GM19193 (cell line): ENCODE measurements around the gene CTAG1B.
"Not testable (repeated sequence)": the region's sequence is repeated elsewhere in the genome, so short reads cannot be mapped to it uniquely, and the experiment has no call there.

Source experiments
- POLR2A ChIP-seq: IDR thresholded peaks from 4 replicates; pipeline ENCODE4 v1.6.1; 2011; ENCODE audit not compliant: insufficient read depth, insufficient read length; ENCODE audit errors: extremely low read depth

The CTAG1B gene

DNA sequence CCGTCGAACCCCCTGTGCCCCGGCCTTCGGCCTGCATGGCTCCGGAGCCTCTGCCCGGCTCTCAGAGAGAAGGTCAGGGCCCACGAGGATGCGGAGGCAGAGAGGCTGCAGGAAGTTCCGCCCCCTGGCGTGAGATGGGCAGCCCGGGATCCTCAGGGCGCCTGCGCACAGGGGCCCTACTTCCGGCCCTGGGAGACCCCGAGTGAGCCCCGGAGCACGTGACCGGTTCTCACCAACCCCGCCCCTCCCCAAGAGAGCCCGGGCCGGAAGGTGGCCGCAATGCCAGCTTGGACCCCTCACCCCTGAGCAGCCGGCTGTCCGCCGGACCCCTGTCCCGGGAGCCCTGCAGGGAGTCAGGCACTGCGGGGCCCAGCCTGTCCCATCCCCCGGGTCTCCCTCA is at the start of gene CTAG1B:
Gene CTAG1B, minus strand, starts transcription at position 101 of the 400 bp plus-strand sequence. Its CDS starts 64 bp downstream, at position 37.
- TF ChIP-seq POLR2A, result not testable (repeated sequence)

- no peak for TF ChIP-seq POLR2A
Observed at GRCh38 chrX:154661899-154662298, 42.8 kb upstream of the CTAG1B start.

DNA sequence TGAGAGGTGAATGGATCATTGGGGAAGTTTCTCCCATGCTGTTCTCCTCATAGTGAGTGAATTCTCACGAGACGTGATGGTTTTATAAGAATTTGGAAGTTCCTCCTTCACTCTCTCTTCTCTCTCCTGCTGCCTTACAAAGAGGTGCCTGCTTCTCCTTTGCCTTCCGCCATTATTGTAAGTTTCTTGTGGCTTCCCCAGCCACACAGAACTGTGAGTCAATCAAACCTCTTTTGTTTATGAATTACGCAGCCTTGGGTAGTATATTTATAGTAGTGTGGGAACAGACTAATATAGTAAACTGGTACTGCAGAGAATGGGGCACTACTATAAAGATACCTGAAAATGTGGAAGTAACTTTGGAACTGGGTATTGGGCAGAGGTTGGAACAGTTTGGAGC is 42.1 kb upstream of the CTAG1B start:
- TF ChIP-seq POLR2A, result no peak

- no peak for TF ChIP-seq POLR2A
Observed at GRCh38 chrX:154660541-154660940, 41.5 kb upstream of the CTAG1B start.

DNA sequence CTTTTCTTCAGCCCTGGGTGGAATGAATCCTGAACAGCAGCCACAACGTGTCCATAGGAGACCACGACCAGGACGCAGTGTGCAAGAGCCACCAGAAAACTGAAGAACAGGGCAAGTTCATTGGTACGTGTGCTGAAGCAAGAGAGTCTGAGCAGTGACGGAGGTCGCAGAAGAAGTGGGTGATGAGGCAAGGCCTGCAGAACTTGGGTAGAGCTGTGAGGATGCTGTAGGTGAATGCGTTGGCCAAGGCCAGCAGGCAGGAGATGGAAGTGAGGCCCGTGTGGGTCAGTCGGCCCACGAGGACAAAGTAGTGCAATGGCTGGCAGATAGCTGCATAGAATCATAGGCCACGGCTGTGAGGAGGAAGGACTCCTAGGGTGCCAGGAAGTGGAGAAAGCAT is 39.9 kb upstream of the CTAG1B start:
- TF ChIP-seq POLR2A, result no peak

- no peak for TF ChIP-seq POLR2A
Observed at GRCh38 chrX:154658187-154658586, 39.1 kb upstream of the CTAG1B start.

GRCh38 chrX:154657226-154657805 is 38.2 kb upstream of the CTAG1B start:
- no peak for TF ChIP-seq POLR2A

GRCh38 chrX:154655786-154656185 is 36.7 kb upstream of the CTAG1B start:
- TF ChIP-seq POLR2A, result no peak

DNA sequence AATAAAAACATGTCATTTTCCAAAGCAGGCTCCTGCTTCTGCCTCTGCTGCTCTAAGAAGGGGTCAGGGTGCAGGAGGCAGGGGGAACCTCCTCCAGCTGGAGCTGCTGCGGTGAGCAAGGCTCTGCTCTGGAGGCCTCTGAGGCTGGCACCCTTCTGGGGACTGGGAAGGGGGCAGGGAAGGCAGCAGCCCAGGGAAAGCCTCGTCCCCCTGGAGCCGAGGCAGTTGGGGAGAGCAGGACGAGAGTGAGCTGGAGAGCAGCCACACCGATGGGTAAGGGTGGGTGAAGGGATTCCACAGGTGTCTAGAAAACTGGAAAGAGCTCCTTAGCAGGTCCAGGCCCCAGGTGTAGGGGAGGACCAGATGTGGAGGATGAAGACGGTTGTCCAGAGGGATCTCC is 36.3 kb upstream of the CTAG1B start:
- no peak for TF ChIP-seq POLR2A

DNA sequence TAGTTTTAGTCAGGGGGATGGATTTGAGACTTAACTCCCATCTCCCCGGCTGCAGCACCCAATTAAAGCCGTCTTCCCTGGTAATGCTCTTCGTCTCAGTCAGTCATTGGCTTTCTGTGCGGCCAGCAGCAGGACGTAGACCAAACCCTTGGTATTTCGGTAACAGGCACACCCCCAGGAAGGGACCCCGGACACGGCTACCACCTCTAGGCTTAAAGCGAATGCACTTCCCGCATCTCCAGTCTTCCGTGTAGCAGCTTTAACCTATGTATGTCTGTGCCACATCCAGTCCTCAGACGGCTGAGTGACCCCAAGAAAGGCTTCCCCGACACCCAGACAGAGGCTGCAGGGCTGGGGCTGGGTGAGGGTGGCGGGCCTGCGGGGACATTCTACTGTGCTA is 35.8 kb upstream of the CTAG1B start:
- no peak for TF ChIP-seq POLR2A

DNA sequence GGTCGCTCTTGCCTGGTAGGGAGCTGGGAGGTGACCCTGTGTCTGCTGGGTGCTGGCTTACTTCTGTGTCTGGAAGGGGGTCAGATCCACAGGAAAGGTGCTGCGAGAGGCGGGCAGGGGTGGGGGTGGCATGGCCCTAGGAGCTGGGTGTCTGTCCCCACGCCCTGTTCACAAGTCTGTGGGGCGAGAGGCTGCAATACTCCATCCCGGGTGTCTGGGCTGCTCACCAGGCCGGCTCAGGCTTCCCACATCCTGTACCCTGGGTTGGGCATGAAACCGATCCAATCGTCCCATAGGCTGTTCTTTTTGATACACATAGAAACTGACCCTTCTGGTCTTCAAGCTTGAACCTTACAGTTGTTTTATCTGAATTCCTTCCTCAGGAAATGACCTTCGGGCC is 35.3 kb upstream of the CTAG1B start:
- TF ChIP-seq POLR2A, result no peak

- not testable (repeated sequence) for TF ChIP-seq POLR2A
Observed at GRCh38 chrX:154653413-154653812, 34.3 kb upstream of the CTAG1B start, which contains the start of gene CTAG2. CTAG2 (minus strand) TSS chrX:154653579; CDS start chrX:154653515, 64 bp downstream.

- no peak for TF ChIP-seq POLR2A
Observed at GRCh38 chrX:154653048-154653401, 33.9 kb upstream of the CTAG1B start.

GRCh38 chrX:154652311-154653047 is 33.4 kb upstream of the CTAG1B start:
- no peak for TF ChIP-seq POLR2A

GRCh38 chrX:154650221-154650510 is 31.1 kb upstream of the CTAG1B start:
- TF ChIP-seq POLR2A, result no peak

- TF ChIP-seq POLR2A, result no peak
Observed at GRCh38 chrX:154649503-154650220, 30.6 kb upstream of the CTAG1B start.
